Mesendoderm (in vitro differentiated cells): ENCODE results near the gene TDP2.

ENCODE experiments used
- DNase-seq: peaks from one replicate; pipeline ENCODE4 v3.0.0; 2013
- H2AK5ac ChIP-seq: 2 replicates; pipeline ENCODE4 v1.6.1; 2013; ENCODE audit warnings: low read length, inconsistent platforms
- H2BK120ac ChIP-seq: 2 replicates; pipeline ENCODE4 v1.6.1; 2013; ENCODE audit warnings: low read depth, mild to moderate bottlenecking, low read length, moderate library complexity, mixed read lengths
- H2BK15ac ChIP-seq: replicated peaks from 2 replicates; pipeline ENCODE4 v1.6.1; 2013; ENCODE audit warnings: low read depth, mild to moderate bottlenecking, moderate library complexity
- H2BK5ac ChIP-seq: 2 replicates; pipeline ENCODE4 v1.6.1; 2013; ENCODE audit warnings: low read length, inconsistent platforms
- H3K18ac ChIP-seq: 2 replicates; pipeline ENCODE4 v1.6.1; 2013; ENCODE audit warnings: mild to moderate bottlenecking, low read length, mixed read lengths
- H3K23ac ChIP-seq: one replicate; pipeline ENCODE4 v1.6.1; 2013; ENCODE audit warnings: low read length
- H3K27ac ChIP-seq: 2 replicates; pipeline ENCODE4 v1.5.1; 2013; ENCODE audit warnings: low read depth, mild to moderate bottlenecking, inconsistent platforms, low read length, moderate library complexity
- H3K27me3 ChIP-seq: 2 replicates; pipeline ENCODE4 v1.6.1; 2013; ENCODE audit warnings: low read length, control low read depth, mild to moderate bottlenecking, inconsistent platforms; ENCODE audit not compliant: insufficient read depth, poor library complexity
- H3K36me3 ChIP-seq: 2 replicates; pipeline ENCODE4 v1.6.1; 2013; ENCODE audit warnings: low read length, inconsistent platforms; ENCODE audit not compliant: control insufficient read depth, insufficient read depth
- H3K4ac ChIP-seq: one replicate; pipeline ENCODE4 v1.6.1; 2013; ENCODE audit warnings: low read depth, mild to moderate bottlenecking, low read length, moderate library complexity
- H3K4me1 ChIP-seq: 2 replicates; pipeline ENCODE4 v1.6.1; 2013; ENCODE audit warnings: low read depth, low read length, inconsistent platforms; ENCODE audit not compliant: control insufficient read depth
- H3K4me2 ChIP-seq: 2 replicates; pipeline ENCODE4 v1.6.1; 2013; ENCODE audit warnings: low read length
- H3K4me3 ChIP-seq: 2 replicates; pipeline ENCODE4 v1.5.1; 2013; ENCODE audit warnings: mild to moderate bottlenecking, low read length
- H3K56ac ChIP-seq: one replicate; pipeline ENCODE4 v1.6.1; 2013; ENCODE audit warnings: low read length
- H3K79me1 ChIP-seq: 2 replicates; pipeline ENCODE4 v1.6.1; 2013; ENCODE audit warnings: low read length, inconsistent platforms
- H3K79me2 ChIP-seq: 2 replicates; pipeline ENCODE4 v1.6.1; 2013; ENCODE audit warnings: mild to moderate bottlenecking, low read length; ENCODE audit not compliant: control insufficient read depth, insufficient read depth
- H3K9ac ChIP-seq: 2 replicates; pipeline ENCODE4 v1.6.1; 2013; ENCODE audit warnings: low read length, inconsistent platforms
- H4K5ac ChIP-seq: one replicate; pipeline ENCODE4 v1.6.1; 2013; ENCODE audit warnings: low read length
- H4K8ac ChIP-seq: one replicate; pipeline ENCODE4 v1.6.1; 2013; ENCODE audit warnings: low read depth, mild to moderate bottlenecking, control low read depth, low read length, moderate library complexity
- WGBS: extraction: QIAGEN DNeasy Blood & Tissue Kit; methylation state at CpG from one replicate; pipeline ENCODE4 v1.1.7; 2013; ENCODE audit warnings: low lambda C conversion rate, missing lambda C conversion rate; ENCODE audit not compliant: insufficient coverage; ENCODE audit errors: extremely low coverage; 5-methylcytosine and 5-hydroxymethylcytosine counted together

The TDP2 gene

GRCh38 chr6:24614043-24614420 lies 52.7 kb downstream of the TDP2 start:
- no CpG with 5 or more reads among the region's 7 CpGs for WGBS
- Histone ChIP-seq H3K9ac (no peak overlapping the region), H3K56ac (no peak overlapping the region), H2BK15ac (no peak overlapping the region), H3K4ac (no peak overlapping the region), H3K36me3 (no peaks in the 10 kb centered on the region), H3K4me1 (no peaks in the 10 kb centered on the region), H4K5ac (no peak overlapping the region), H3K4me2 (no peak overlapping the region), H3K79me2 (no peaks in the 10 kb centered on the region), H3K79me1 (no peaks in the 10 kb centered on the region), H3K4me3 (no peak overlapping the region), H2AK5ac (no peak overlapping the region), H3K18ac (no peak overlapping the region), H3K23ac (no peak overlapping the region), H2BK120ac (no peak overlapping the region), H3K27ac (no peak overlapping the region), H4K8ac (no peak overlapping the region), H2BK5ac (no peak overlapping the region), H3K27me3 (no peaks in the 10 kb centered on the region)
- DNase-seq = no peak

DNA sequence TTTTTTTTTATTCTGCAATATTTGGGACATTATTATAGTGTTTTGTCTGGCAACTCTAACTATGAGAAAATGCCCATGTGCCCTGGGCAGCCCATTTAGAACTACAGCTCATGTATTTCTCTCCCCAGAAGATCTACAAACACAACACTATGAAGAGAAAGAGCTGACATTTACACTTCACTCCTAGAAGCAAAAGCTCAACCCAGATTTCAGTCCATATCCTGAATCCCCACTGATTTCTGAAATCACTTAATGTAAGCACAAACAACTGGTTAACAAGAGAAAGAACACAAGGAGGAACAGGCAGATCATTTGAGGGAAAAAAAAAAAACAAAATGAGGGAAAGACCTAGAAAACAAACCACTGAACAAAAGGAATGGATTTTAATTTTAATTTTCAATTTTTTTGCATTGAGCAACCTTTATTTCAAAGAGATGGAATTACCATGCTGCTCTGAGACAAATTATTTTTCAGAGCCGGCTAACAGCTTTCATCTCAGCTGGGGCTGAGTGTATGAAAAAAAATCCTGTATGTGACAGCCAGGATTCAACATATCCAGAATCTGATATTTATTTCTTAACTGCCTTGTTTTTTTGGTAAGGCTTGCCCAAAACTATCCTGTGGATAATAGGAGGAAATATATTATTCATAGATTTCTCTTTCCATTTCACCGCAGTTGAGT lies 53.2 kb downstream of the TDP2 start:
- Histone ChIP-seq H3K27ac (no peak overlapping the region), H3K18ac (no peak overlapping the region), H3K56ac (peak overlapping the region; percentile 25), H3K27me3 (no peaks in the 10 kb centered on the region), H3K79me2 (no peaks in the 10 kb centered on the region), H3K4ac (no peak overlapping the region), H2BK5ac (no peak overlapping the region), H2BK120ac (no peak overlapping the region), H3K4me2 (no peak overlapping the region), H3K36me3 (no peaks in the 10 kb centered on the region), H3K79me1 (no peaks in the 10 kb centered on the region), H3K4me3 (no peak overlapping the region), H4K5ac (no peak overlapping the region), H3K23ac (no peak overlapping the region), H4K8ac (no peak overlapping the region), H2AK5ac (no peak overlapping the region), H2BK15ac (no peak overlapping the region), H3K9ac (no peak overlapping the region), H3K4me1 (no peaks in the 10 kb centered on the region)
- no peak for DNase-seq
- no CpG with 5 or more reads among the region's 2 CpGs for WGBS

DNA sequence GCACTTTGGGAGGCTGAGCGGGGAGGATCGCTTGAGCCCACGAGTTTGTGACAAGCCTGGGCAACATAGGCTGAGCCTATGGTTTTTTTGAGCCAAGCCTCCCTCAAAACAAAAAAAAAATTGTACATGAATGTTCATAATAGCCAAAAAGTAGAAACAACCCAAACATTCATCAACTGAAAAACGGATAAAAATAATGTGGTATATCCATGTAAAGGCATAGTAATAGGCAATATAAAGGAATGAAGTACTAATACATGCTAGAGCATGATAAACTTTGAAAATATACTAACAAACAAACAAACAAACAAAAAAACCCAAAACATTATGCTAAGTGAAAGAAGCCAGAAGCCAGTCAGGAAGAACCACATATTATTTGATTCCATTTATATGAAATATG lies 56.0 kb downstream of the TDP2 start:
- no peak overlapping the region for H3K56ac ChIP-seq

DNA sequence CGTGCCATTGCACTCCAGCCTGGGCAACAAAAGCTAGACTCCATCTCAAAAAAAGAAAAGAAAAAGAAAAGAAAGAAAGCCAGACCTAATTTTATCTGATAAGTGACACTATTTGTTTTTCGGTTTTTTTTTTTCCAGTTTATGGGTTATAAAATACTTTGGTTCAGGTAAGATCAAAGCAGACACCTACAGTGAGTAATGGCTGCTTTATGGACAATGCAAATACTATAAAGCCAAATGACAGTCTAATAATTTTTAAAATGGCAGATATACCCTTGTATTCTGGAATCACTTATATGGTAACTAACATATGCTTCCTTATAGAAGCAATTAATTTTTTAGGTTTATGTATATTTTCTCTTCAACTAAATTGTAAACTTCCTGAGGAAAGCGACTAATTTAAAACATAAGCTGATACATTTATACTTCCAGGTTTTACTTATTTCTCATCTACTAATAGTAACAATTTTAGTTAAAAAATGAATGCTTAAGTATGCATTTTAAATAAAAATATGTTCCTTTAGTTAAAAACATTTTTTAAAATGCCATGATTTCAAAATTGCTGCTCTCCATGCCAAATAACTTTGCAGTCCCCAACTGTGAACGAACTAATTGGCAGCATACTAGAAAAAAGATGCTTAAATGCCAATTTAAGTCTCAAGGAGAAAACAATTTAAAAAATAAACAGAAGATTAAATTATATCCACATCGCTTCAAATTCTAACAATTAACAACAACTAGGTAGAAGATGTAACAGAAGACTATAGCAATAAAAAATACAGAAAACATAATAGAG lies 59.2 kb downstream of the TDP2 start:
- no peak overlapping the region for H3K56ac ChIP-seq
- no peak overlapping the region for H4K5ac ChIP-seq
- H2BK15ac ChIP-seq = no peak overlapping the region
- no peaks in the 10 kb centered on the region for H3K79me2 ChIP-seq
- H3K79me1 ChIP-seq = no peaks in the 10 kb centered on the region
- H3K23ac ChIP-seq = no peak overlapping the region
- no peaks in the 10 kb centered on the region for H3K4me1 ChIP-seq
- no peak overlapping the region for H3K4me3 ChIP-seq
- WGBS = no CpG with 5 or more reads among the region's 5 CpGs
- no peak overlapping the region for H3K27ac ChIP-seq
- DNase-seq = no peak
- no peak overlapping the region for H3K4ac ChIP-seq
- H3K18ac ChIP-seq = no peak overlapping the region
- no peak overlapping the region for H3K9ac ChIP-seq
- no peak overlapping the region for H2BK120ac ChIP-seq
- H4K8ac ChIP-seq = no peak overlapping the region
- H2AK5ac ChIP-seq = no peak overlapping the region
- H2BK5ac ChIP-seq = no peak overlapping the region
- H3K27me3 ChIP-seq = no peaks in the 10 kb centered on the region
- no peak overlapping the region for H3K4me2 ChIP-seq
- no peaks in the 10 kb centered on the region for H3K36me3 ChIP-seq

More for the DNA sequence above, 56.0 kb downstream of the TDP2 start:
- H3K27me3 ChIP-seq = no peaks in the 10 kb centered on the region
- no peak overlapping the region for H3K4me3 ChIP-seq
- WGBS = no CpG with 5 or more reads among the region's 4 CpGs
- H2AK5ac ChIP-seq = no peak overlapping the region
- H3K27ac ChIP-seq = no peak overlapping the region
- no peak overlapping the region for H3K18ac ChIP-seq
- no peak overlapping the region for H4K5ac ChIP-seq
- no peak overlapping the region for H2BK120ac ChIP-seq
- H3K9ac ChIP-seq = no peak overlapping the region
- no peaks in the 10 kb centered on the region for H3K79me2 ChIP-seq
- H3K4me2 ChIP-seq = no peak overlapping the region
- H3K79me1 ChIP-seq = no peaks in the 10 kb centered on the region
- H3K23ac ChIP-seq = no peak overlapping the region
- no peak overlapping the region for H2BK15ac ChIP-seq
- no peak overlapping the region for H3K4ac ChIP-seq
- H3K36me3 ChIP-seq = no peaks in the 10 kb centered on the region
- H2BK5ac ChIP-seq = no peak overlapping the region
- no peak overlapping the region for H4K8ac ChIP-seq
- H3K4me1 ChIP-seq = no peaks in the 10 kb centered on the region
- DNase-seq = no peak

GRCh38 chr6:24606200-24606930 lies 60.3 kb downstream of the TDP2 start:
- H2AK5ac ChIP-seq = no peak overlapping the region
- H3K27ac ChIP-seq = no peak overlapping the region
- DNase-seq = no peak

More at GRCh38 chr6:24606200-24606930, 60.3 kb downstream of the TDP2 start:
- H3K4ac ChIP-seq = no peak overlapping the region
- H3K56ac ChIP-seq = no peak overlapping the region
- no peak overlapping the region for H3K9ac ChIP-seq
- H3K18ac ChIP-seq = no peak overlapping the region
- no peak overlapping the region for H4K8ac ChIP-seq
- H2BK15ac ChIP-seq = no peak overlapping the region
- H3K4me2 ChIP-seq = no peak overlapping the region
- no peak overlapping the region for H2BK5ac ChIP-seq
- no peaks in the 10 kb centered on the region for H3K4me1 ChIP-seq
- H3K79me2 ChIP-seq = no peaks in the 10 kb centered on the region
- no peaks in the 10 kb centered on the region for H3K27me3 ChIP-seq
- H3K4me3 ChIP-seq = no peak overlapping the region
- H4K5ac ChIP-seq = no peak overlapping the region
- H3K79me1 ChIP-seq = no peaks in the 10 kb centered on the region
- WGBS = no CpG with 5 or more reads among the region's 6 CpGs
- H3K23ac ChIP-seq = no peak overlapping the region
- H3K36me3 ChIP-seq = no peaks in the 10 kb centered on the region
- no peak overlapping the region for H2BK120ac ChIP-seq
